DOHH2 (cell line): ENCODE measurements around the gene CDH22.

Experiments used
- H3F3A ChIP-seq: fragments of 200-600 bp; sonication (generic), shearing (Covaris generic); 2 replicates; pipeline ENCODE4 v1.6.0; 2016; ENCODE audit warnings: antibody characterized with exemption, mild to moderate bottlenecking; ENCODE audit not compliant: control insufficient read depth, insufficient read depth
- H3K27ac ChIP-seq: fragments of 200-600 bp; sonication (generic); 2 replicates; pipeline ENCODE4 v1.5.1; 2014; ENCODE audit warnings: low read depth, mild to moderate bottlenecking, low read length, moderate library complexity
- H3K27me3 ChIP-seq: fragments of 200-600 bp; sonication (generic); 2 replicates; pipeline ENCODE4 v1.6.1; 2014; ENCODE audit warnings: mild to moderate bottlenecking, low read length, mixed read lengths; ENCODE audit not compliant: control insufficient read depth
- H3K36me3 ChIP-seq: fragments of 200-600 bp; sonication (generic); 2 replicates; pipeline ENCODE4 v1.6.1; 2014; ENCODE audit warnings: mild to moderate bottlenecking, low read length, moderate library complexity, mixed read lengths; ENCODE audit not compliant: control insufficient read depth
- H3K4me1 ChIP-seq: fragments of 200-600 bp; sonication (generic); 2 replicates; pipeline ENCODE4 v1.6.1; 2014; ENCODE audit warnings: mild to moderate bottlenecking, low read length, mixed read lengths; ENCODE audit not compliant: control insufficient read depth
- H3K4me2 ChIP-seq: fragments of 200-600 bp; sonication (generic); 2 replicates; pipeline ENCODE4 v1.6.0; 2014; ENCODE audit warnings: mild to moderate bottlenecking, low read length, moderate library complexity
- H3K4me3 ChIP-seq: fragments of 200-600 bp; sonication (generic); 2 replicates; pipeline ENCODE4 v1.5.1; 2014; ENCODE audit warnings: mild to moderate bottlenecking, low read length, mixed read lengths
- H3K79me2 ChIP-seq: fragments of 200-600 bp; sonication (generic); 2 replicates; pipeline ENCODE4 v1.6.1; 2014; ENCODE audit warnings: mild to moderate bottlenecking, low read length, mixed read lengths; ENCODE audit not compliant: control insufficient read depth
- H3K9me2 ChIP-seq: fragments of 200-600 bp; sonication (generic); replicated peaks from 2 replicates; pipeline ENCODE4 v1.6.1; 2014; ENCODE audit warnings: mild to moderate bottlenecking, low read length, mixed read lengths; ENCODE audit not compliant: control insufficient read depth
- H3K9me3 ChIP-seq: fragments of 200-600 bp; sonication (generic); 2 replicates; pipeline ENCODE4 v1.6.1; 2014; ENCODE audit warnings: antibody characterized with exemption, low read length, mixed read lengths; ENCODE audit not compliant: control insufficient read depth, insufficient read depth
- H4K20me1 ChIP-seq: fragments of 200-600 bp; sonication (generic); 2 replicates; pipeline ENCODE4 v1.6.0; 2014; ENCODE audit warnings: low read depth, mild to moderate bottlenecking, antibody characterized with exemption, low read length, moderate library complexity; ENCODE audit not compliant: control insufficient read depth, insufficient read depth
- EZH2phosphoT487 ChIP-seq: fragments of 200-600 bp; sonication (generic); IDR thresholded peaks from 2 replicates; pipeline ENCODE4 v1.6.1; 2017; ENCODE audit warnings: borderline replicate concordance, mild to moderate bottlenecking, antibody characterized with exemption, low read length, moderate library complexity, mixed read lengths
- TF ChIP-seq, protein P1 (sequence below): fragments of 200-600 bp; sonication (generic); IDR thresholded peaks from one replicate; pipeline ENCODE4 v1.5.1; 2014; ENCODE audit warnings: antibody characterized with exemption, mild to moderate bottlenecking, low read depth, low read length; ENCODE audit not compliant: poor library complexity, severe bottlenecking

CDH22 gene

DNA sequence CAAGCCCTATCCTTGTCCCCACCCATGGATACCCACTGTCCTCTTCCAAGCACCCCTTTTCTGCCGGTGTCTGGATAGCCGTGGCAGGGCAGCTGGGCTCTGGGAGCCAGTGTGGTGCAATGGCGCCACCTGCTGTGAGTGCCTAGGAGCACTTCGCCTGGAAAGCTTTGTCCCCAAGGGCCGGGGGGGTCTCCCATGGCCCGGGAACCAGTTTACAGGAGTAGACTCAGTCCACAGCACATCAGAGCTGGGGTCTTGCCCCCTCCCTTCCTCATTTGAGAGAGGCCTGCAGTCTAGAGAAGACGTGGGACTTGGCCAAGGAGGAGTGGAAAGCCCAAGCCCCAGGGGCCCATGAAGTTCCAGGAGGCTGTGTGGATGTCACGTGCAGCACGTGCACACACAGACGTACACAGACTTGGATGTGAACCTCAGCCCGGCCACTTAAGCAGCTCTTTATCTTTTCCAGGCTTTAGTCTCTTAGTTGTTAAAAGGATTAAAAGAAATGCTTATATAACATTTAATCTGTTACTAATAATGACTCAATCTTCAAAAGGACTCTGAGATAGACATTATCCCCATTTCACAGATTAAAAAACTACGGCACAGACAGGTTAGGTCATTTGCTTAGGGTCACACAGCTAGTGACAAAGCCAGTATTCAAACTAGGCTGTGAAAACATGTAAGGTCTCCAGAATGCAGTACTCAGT lies 40.9 kb upstream of the CDH22 start:
- Histone ChIP-seq H3K4me1 (peaks cover 24% of the 10 kb centered on the region), H3K79me2 (no peaks in the 10 kb centered on the region), H3K9me3 (no peaks in the 10 kb centered on the region), H3K4me3 (peak overlapping the region; percentile 28; the same call in 1 of the 2 replicates), H3K27ac (peak overlapping the region; percentile 40), H3F3A (no peaks in the 10 kb centered on the region), H3K9me2 (no peaks in the 10 kb centered on the region), H3K27me3 (peaks cover 4% of the 10 kb centered on the region), H3K4me2 (peak overlapping the region; percentile 57), H3K36me3 (peaks cover 8% of the 10 kb centered on the region), H4K20me1 (no peaks in the 10 kb centered on the region)
- TF ChIP-seq, protein P1, sequence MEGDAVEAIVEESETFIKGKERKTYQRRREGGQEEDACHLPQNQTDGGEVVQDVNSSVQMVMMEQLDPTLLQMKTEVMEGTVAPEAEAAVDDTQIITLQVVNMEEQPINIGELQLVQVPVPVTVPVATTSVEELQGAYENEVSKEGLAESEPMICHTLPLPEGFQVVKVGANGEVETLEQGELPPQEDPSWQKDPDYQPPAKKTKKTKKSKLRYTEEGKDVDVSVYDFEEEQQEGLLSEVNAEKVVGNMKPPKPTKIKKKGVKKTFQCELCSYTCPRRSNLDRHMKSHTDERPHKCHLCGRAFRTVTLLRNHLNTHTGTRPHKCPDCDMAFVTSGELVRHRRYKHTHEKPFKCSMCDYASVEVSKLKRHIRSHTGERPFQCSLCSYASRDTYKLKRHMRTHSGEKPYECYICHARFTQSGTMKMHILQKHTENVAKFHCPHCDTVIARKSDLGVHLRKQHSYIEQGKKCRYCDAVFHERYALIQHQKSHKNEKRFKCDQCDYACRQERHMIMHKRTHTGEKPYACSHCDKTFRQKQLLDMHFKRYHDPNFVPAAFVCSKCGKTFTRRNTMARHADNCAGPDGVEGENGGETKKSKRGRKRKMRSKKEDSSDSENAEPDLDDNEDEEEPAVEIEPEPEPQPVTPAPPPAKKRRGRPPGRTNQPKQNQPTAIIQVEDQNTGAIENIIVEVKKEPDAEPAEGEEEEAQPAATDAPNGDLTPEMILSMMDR: peak; percentile 93
- TF ChIP-seq EZH2phosphoT487: no peak

DNA sequence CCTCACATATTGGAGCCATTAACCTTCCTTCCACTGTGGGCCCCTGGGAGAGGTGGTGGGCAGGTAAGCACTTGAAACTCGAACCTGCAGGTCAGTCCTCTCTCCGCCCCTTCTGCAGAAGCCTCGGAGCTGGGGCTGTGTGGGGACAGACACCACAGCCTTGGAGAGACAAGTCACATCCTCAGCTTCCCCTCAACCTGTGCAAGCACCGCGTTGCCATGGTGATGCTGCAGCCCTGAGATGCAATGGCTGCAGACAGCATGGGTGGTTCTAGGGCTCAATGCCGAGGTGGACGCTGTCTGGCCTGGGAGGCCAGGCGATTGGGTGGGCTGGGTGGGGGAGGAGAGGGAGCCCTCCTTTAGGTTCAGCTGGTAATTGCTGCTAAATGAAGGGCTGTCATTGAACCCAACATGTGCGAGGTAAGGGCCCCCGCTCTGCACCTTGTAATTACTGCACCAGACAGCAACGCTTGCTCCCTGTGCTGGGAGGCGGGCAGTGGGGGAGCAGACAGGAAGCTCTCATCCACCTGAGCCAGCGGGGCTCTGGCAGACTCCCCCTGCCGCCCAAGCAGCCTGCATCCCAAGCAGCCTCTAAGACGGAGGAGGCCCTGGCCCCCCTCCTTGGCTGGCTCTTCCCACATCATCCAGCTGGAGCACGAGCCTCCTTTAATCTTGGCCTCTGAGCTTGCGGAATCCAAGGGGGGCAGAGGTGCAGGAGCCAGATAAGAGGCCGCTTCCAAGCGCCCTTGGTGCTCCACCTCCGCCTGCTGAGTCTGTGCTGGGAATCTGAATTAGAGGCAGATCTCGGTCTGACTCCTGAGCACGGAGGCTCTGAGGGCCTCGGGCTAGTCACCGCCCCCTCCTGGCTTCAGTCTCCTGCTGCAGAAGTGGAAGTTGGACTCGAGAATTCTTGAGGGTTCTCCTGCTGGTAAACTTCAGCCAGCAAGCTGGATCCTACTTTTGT lies 39.8 kb upstream of the CDH22 start:
- H3K27ac ChIP-seq: no peak overlapping the region
- H3F3A ChIP-seq: no peaks in the 10 kb centered on the region
- no peak overlapping the region for H3K4me2 ChIP-seq
- peaks cover 15% of the 10 kb centered on the region for H3K27me3 ChIP-seq
- no peaks in the 10 kb centered on the region for H3K9me3 ChIP-seq
- no peaks in the 10 kb centered on the region for H3K79me2 ChIP-seq
- peaks cover 24% of the 10 kb centered on the region for H3K4me1 ChIP-seq
- H3K9me2 ChIP-seq: no peaks in the 10 kb centered on the region
- peaks cover 8% of the 10 kb centered on the region for H3K36me3 ChIP-seq
- no peak for TF ChIP-seq EZH2phosphoT487
- TF ChIP-seq, protein P1: no peak
- H3K4me3 ChIP-seq: no peak overlapping the region
- no peaks in the 10 kb centered on the region for H4K20me1 ChIP-seq

DNA sequence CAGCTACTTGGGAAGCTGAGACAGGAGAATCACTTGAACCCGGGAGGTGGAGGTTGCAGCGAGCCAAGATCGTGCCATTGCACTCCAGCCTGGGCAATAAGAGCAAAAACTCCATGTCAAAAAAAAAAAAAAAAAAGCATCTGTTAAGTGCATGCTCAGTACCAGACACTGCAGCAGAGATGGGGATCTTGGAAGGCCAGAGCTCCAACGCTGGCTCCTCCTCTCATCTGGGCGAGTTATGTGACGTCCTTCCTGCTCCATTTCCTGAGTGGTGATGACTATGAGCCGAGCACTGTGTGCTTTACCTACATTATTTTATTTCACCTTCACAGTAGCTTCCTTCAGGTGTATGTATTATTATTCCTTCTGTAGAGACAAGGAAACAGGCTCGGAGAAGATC lies 38.5 kb upstream of the CDH22 start:
- Histone ChIP-seq H3K4me1 (peaks cover 24% of the 10 kb centered on the region), H3K79me2 (no peaks in the 10 kb centered on the region)
- no peak for TF ChIP-seq EZH2phosphoT487
- TF ChIP-seq, protein P1: no peak

More for the DNA sequence above, 38.5 kb upstream of the CDH22 start:
- Histone ChIP-seq H3K27ac (no peak overlapping the region), H3K4me3 (no peak overlapping the region), H3F3A (no peaks in the 10 kb centered on the region), H3K27me3 (peaks cover 25% of the 10 kb centered on the region), H4K20me1 (no peaks in the 10 kb centered on the region), H3K4me2 (no peak overlapping the region), H3K36me3 (peaks cover 8% of the 10 kb centered on the region), H3K9me3 (no peaks in the 10 kb centered on the region), H3K9me2 (no peaks in the 10 kb centered on the region)
